ENCODE data around the gene LASP1. TPM values are rescaled to one million over a fixed set of nuclear protein-coding genes. Genes with fewer than 3 reads are reported as not detected.

LASP1 gene
- total and polyA plus RNA-seq, 2 of the 8 experiments (the other 6 are each of a cell fraction or from before 2014, with no cell fraction given), result 114 to 180 TPM

- Histone ChIP-seq H4K20me1 (replicated peaks in 1 of 2; ENCODE audit: control insufficient read depth in 1 of 2, insufficient read depth in 2 of 2, low read length in 2 of 2) (peaks cover 5 to 15% of the 10 kb centered on the region in 2 experiments), H3K36me3 (ENCODE audit: control insufficient read depth in 2 of 4, insufficient read depth in 4 of 4, low read length in 3 of 4) (peaks cover 0 to 10% (median 5%) of the 10 kb centered on the region in 4 experiments; a peak in 5 of 8 replicates), H3K4me3 (ENCODE audit: extremely low read depth in 1 of 4, insufficient read depth in 2 of 4, low read depth in 3 of 4, low read length in 4 of 4) (no peak overlapping the region), H2BK120ac (replicated peaks; ENCODE audit: low read depth, low read length) (no peak overlapping the region), H3K23ac (ENCODE audit: insufficient read length) (no peak overlapping the region), H3K4ac (replicated peaks; ENCODE audit: insufficient read length, low read depth, low read length) (no peak overlapping the region), H2AK5ac (ENCODE audit: low read depth, low read length) (no peak overlapping the region), H2BK15ac (ENCODE audit: low read length) (no peak overlapping the region), H3K14ac (ENCODE audit: insufficient read length) (no peak overlapping the region), H2BK12ac (ENCODE audit: low read depth, low read length) (no peak overlapping the region), H2AFZ (ENCODE audit: low read length) (no peak overlapping the region), H2BK5ac (ENCODE audit: low read depth, low read length) (0 out of 2 replicates have a peak overlapping the region, but pooled peaks have one; percentile 35), H3K18ac (ENCODE audit: extremely low read depth, low read length) (peak overlapping the region; percentile 51; the same call in 1 of the 2 replicates), H3K9me3 (ENCODE audit: insufficient read depth in 2 of 2, low read depth in 1 of 2, low read length in 1 of 2) (no peaks in the 10 kb centered on the region), H4K8ac (ENCODE audit: extremely low read depth, insufficient read depth, low read length) (no peak overlapping the region), H3K79me2 (ENCODE audit: control insufficient read depth in 1 of 2, insufficient read depth in 2 of 2, low read length in 2 of 2) (peaks cover 0 to 12% of the 10 kb centered on the region in 2 experiments; a peak in 2 of 4 replicates), H3K4me2 (ENCODE audit: insufficient read depth in 1 of 2, low read depth in 2 of 2, low read length in 2 of 2) (no peak overlapping the region), H3K4me1 (replicated peaks in 1 of 4; ENCODE audit: control insufficient read depth in 3 of 4, insufficient read depth in 4 of 4, low read length in 3 of 4) (peaks cover 0 to 11% (median 5%) of the 10 kb centered on the region in 4 experiments; a peak in 4 of 7 replicates), H4K5ac (ENCODE audit: insufficient read length, low read depth, low read length) (no peak overlapping the region), H3K79me1 (ENCODE audit: low read depth, low read length) (peaks cover 7% of the 10 kb centered on the region), H3K9ac (replicated peaks in 1 of 4; ENCODE audit: extremely low read depth in 1 of 4, low read depth in 3 of 4, low read length in 3 of 4) (no peak overlapping the region), H3K23me2 (ENCODE audit: low read depth, low read length) (no peaks in the 10 kb centered on the region), H4K91ac (replicated peaks; ENCODE audit: insufficient read length, low read length) (no peak overlapping the region), H3K56ac (replicated peaks; ENCODE audit: insufficient read length, low read depth, low read length) (no peak overlapping the region), H3K27ac (ENCODE audit: low read depth, low read length) (no peak overlapping the region), H3K27me3 (replicated peaks in 1 of 4; ENCODE audit: control insufficient read depth in 3 of 4, extremely low read depth in 1 of 4, insufficient read depth in 3 of 4, low read length in 3 of 4) (no peaks in the 10 kb centered on the region), H2BK20ac (ENCODE audit: low read length) (no peak overlapping the region)
- POLR2A ChIA-PET (ENCODE audit: partially characterized antibody), result interaction anchor here (0.7 to 6.1 kb wide), 8 partner anchors 13 to 87 kb away, joined by 3 to 50 read pairs (median 8); partner anchors contain the start of genes LASP1, LASP1NB and RPL23
- no peak for DNase-seq (ENCODE audit: low read depth in 1 of 2, low spot score in 2 of 2)
- WGBS, 2 experiments (ENCODE audit: extremely low coverage in 1 of 2, insufficient coverage in 1 of 2, insufficient read length in 1 of 2, insufficient replicate concordance in 2 of 2, low coverage in 1 of 2, low lambda C conversion rate in 2 of 2, missing lambda C conversion rate in 1 of 2), result 80% methylated on average over 13 of the region's 15 CpGs; no CpG with 5 or more reads in 1 of the 2 experiments
- no peak for FAIRE-seq
- CTCF ChIA-PET (ENCODE audit: partially characterized antibody), result interaction anchor here (0.7 to 5.3 kb wide), 10 partner anchors 9 to 219 kb away, joined by 3 to 36 read pairs (median 5); partner anchors contain the start of gene LASP1NB
- TF ChIP-seq ATF2 (IDR thresholded peaks at IDR 0.05; ENCODE audit: low read length) (no peak), MAX (IDR thresholded peaks at IDR 0.05) (no peak), EGR1 (IDR thresholded peaks at IDR 0.05; ENCODE audit: borderline replicate concordance, low read depth, low read length) (no peak), PHF8 (conservative IDR thresholded peaks at IDR 0.05; ENCODE audit: low read depth, low read length) (no peak), RFX5 (IDR thresholded peaks at IDR 0.05; ENCODE audit: borderline replicate concordance, low read depth, low read length) (no peak), HDAC2 (IDR thresholded peaks at IDR 0.05; ENCODE audit: borderline replicate concordance in 1 of 2, low read depth in 2 of 2, low read length in 2 of 2) (no peak), POLR2A (IDR thresholded peaks at IDR 0.05; ENCODE audit: control extremely low read depth in 1 of 2, low read depth in 2 of 2, low read length in 2 of 2) (no peak), TBP (IDR thresholded peaks at IDR 0.05; ENCODE audit: low read depth, low read length) (no peak), CHD1 (IDR thresholded peaks at IDR 0.05; ENCODE audit: low read depth, low read length) (no peak), TAF1 (IDR thresholded peaks at IDR 0.05; ENCODE audit: low read depth, low read length) (no peak)
Measured at GRCh38 chr17:38907930-38908675, 38.2 kb downstream of the LASP1 start.

All from H1 (cell line).